ENCODE data around the gene IMPG1.
"Not testable (repeated sequence)": the region's sequence is repeated elsewhere in the genome, so short reads cannot be mapped to it uniquely, and the experiment has no call there.

Gene IMPG1

DNA sequence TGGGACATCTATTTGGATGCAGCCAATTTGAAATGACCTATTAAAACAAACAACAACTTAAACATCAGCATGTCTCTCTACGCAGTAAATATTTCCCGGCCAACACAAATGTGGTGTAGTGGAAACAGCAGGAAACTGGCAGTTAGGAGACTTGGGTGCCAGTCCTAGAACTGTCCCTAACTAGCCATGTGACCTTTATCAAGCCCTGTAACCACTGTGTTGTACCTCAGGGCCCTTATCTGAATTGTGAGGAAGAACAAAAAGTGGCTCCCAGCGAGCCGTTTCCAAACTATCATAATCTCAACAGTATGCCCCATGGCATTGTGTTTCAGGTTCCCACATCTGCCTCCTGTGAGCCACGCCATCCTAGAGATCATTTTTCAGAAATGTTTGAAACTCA is 124.5 kb downstream of the IMPG1 start:
- DNase-seq, result no peak

- no peak for DNase-seq
Measured at GRCh38 chr6:75946146-75946831, 126.2 kb downstream of the IMPG1 start.

- peak; percentile 23 to 48 for DNase-seq
Measured at GRCh38 chr6:75943381-75943780, 129.1 kb downstream of the IMPG1 start.

DNA sequence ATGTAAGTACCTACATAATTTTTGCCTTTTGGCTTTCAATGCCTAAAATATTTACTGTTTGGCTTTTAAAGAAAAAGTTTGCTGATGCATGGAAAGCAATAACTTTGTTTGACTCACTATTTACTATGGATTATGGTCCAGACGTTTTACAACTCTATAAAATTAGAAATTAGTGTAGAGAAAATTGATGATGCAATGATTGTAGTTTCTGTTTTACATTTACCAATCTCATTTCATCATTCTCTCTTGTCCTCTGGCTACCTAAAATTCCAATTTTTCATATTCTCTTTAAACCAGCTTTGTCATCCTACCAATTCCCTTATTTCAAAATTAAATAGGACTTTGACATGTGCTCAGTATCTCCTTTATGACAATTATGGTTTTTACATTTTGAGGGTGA is 131.0 kb downstream of the IMPG1 start:
- DNase-seq, result no peak

GRCh38 chr6:75940564-75940963 is 131.9 kb downstream of the IMPG1 start:
- DNase-seq, result no peak

- DNase-seq, result no peak
Measured at GRCh38 chr6:75937846-75938245, 134.6 kb downstream of the IMPG1 start.

GRCh38 chr6:75936682-75937081 is 135.8 kb downstream of the IMPG1 start:
- DNase-seq, result no peak

- DNase-seq, result no peak
Measured at GRCh38 chr6:75935473-75935793, 137.0 kb downstream of the IMPG1 start.

GRCh38 chr6:75934643-75935472 is 137.6 kb downstream of the IMPG1 start:
- DNase-seq, result peak; percentile 67 to 68

- no peak for DNase-seq
Measured at GRCh38 chr6:75933387-75933975, 139.0 kb downstream of the IMPG1 start.

- DNase-seq, result peak; percentile 47 to 69
Measured at GRCh38 chr6:75932067-75932466, 140.4 kb downstream of the IMPG1 start.

DNA sequence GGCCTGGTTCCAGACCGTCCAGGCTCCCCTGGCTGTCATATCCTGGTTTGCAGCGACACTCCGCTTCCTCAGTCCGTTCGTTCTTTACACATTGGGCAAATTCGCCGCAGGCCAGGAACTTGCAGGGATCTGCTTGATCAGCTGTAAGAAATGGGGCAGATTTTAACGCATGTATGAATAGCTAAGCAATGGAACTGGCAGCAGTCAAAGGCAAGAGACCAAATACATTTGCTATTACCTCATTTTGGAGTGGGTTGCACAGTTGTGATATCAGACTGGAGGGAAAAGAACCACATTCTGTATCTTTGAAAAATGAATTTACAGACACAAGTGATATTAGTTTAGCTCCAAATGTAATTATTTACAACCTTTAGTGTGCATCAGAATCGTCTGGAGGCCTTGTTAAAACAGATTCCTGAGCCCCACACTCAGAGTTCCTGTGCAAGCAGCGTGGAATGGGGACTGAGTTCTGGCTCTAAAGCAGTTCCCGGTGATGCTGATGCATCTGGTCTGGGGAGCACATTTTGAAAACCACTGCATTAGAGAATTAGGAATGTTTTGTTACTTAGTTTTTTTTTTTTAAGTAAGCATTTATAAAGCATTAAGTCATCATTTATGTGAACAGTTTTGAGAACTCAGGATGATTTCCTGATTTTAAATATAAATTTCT is 141.3 kb downstream of the IMPG1 start:
- no peak for DNase-seq

GRCh38 chr6:75926293-75927168 is 145.9 kb downstream of the IMPG1 start:
- no peak for DNase-seq

DNA sequence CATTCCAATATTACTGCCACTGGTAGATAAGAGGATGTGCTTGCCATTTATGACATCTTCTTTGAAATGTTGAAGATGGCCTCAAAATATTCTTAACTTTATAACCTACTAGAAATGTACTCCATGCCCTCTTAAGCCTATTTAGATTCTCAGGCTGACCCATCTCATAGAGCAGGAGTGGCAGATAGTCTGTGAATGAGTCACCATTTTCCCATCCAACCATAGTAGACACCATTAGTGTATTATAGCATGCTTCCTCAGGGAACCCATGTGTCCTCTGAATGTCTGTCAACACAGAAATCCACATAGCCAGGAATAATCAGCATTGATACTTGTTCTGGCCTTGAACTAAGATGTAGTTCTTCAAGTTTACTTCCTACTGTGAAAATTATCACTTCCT is 150.2 kb downstream of the IMPG1 start:
- DNase-seq, result no peak

- no peak for DNase-seq
Measured at GRCh38 chr6:75913040-75913439, 159.4 kb downstream of the IMPG1 start.

DNA sequence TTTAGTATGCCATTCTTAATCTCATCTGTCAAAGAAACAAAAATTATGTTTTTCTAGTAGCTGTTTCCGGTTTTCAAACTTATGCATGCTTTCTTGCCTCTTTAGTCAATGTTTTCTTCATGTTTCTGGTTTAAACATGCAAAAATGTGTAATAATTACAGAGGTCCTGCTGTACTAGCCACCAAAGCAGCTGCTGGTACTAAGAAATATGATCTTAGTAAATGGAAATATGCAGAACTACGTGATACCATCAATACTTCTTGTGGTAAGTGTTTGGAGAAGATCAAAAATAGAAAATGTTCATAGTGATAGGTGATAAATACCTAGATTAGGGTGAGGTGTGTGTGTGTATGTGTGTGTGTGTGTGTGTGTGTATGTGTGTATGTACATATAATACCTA is 165.0 kb downstream of the IMPG1 start:
- no peak for DNase-seq

DNA sequence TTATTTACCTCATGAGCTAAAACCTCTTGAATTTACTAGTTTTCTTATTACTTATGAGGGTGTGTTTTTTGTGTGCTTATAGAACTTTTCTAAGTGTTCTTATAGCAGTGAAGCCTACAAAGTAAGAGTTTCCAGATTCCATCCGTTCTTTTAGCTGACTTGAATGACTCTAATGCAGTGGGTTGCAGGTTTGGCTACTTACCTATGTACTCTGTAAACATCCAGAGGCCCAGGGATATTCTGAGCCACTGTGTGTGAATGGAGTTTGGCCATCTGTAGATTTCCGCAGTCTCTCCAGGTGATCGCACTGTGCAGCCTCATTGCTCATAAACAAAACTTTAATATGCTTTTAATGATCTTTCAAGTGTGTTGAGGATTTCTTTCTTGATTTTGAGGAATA is 165.6 kb downstream of the IMPG1 start:
- DNase-seq, result no peak

GRCh38 chr6:75905129-75905528 is 167.3 kb downstream of the IMPG1 start:
- peak; percentile 2 to 33 for DNase-seq

DNA sequence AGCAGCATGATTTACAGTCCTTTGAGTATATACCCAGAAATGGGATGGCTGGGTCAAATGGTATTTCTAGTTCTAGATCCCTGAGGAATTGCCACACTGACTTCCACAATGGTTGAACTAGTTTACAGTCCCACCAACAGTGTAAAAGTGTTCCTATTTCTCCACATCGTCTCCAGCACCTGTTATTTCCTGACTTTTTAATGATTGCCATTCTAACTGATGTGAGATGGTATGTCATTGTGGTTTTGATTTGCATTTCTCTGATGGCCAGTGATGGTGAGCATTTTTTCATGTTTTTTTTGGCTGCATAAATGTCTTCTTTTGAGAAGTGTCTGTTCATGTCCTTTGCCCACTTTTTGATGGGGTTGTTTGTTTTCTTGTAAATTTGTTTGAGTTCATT is 172.2 kb downstream of the IMPG1 start:
- DNase-seq, result not testable (repeated sequence)

DNA sequence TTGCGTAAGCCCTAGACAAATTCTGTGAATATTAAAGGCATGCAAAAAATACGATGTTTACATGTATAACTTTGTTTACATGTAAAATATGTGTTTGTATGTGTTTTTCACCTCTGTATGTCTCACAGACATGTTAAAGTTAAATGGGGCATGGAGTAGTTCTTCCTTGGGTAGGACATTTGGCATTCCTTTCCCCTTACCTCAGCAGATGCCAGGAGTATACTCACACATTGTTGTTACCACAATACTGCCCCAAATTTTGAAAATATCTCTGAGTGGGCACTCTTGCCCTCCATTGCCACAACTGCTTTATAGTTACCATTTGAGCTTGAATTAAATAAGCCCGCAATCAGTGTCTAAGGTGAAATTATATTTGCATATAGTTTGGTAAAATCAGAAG is 175.9 kb downstream of the IMPG1 start:
- no peak for DNase-seq

DNA sequence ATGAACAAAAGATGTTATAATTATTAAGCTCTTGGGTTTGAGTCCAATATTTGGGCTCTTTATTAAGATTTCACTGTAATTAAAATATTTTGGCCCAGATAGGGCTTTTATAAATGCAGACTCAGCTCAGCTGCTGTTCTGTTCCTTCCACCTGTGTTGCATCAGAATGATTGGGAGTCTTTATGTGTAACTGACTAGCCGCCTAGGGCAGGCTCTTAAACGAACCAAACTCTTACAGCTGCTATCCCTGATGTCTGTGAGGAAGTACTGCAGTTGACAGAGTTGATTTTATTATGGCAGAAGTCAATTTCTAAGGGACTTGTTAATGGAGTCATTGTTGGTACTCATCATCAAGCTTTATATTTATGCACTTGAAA is 178.7 kb downstream of the IMPG1 start:
- DNase-seq, result no peak

DNA sequence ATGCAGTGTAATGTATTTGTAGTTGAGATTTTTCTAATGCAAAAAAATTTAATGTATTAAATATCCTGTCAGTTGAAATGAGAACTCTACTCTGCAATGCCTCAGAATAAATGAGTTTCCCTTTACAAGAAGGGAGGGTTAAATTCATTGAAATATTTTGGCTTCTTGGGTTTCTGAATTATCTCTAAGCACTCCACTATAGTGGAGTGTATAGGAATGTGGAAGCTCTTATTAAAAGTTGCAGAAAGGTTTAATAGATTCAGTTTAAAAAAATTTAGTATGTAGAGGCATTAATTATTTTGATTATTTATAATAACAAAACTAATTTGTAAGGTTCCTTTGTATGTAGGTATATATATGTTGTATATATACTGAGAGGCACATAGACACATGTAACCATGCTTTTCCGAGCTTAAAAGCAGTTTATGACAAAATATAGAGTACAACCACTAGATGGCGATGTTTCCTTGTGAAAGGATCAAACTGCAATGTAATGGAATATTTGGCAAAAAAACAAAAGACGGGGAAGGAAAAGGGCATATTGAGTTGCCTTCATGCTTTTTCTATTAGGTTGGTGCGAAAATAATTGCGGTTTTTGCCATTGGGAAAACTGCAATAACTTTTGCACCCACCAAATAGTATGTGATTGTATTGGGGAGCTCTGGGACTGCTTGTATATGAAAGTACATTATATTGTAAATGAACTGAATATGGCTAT is 179.2 kb downstream of the IMPG1 start:
- DNase-seq, result peak; percentile 42 to 67
